ENCODE data around the gene AAMP. TPM values are rescaled to one million over a fixed set of nuclear protein-coding genes. Genes with fewer than 3 reads are reported as not detected.
"Not testable (repeated sequence)": the region's sequence is repeated elsewhere in the genome, so short reads cannot be mapped to it uniquely, and the experiment has no call there.

Gene AAMP
- total RNA-seq, 5 donors from 2014 or later (not counting 1 experiment from before 2014, with no cell fraction given), result 46.2 to 71.3 (median 67.4) TPM

DNA sequence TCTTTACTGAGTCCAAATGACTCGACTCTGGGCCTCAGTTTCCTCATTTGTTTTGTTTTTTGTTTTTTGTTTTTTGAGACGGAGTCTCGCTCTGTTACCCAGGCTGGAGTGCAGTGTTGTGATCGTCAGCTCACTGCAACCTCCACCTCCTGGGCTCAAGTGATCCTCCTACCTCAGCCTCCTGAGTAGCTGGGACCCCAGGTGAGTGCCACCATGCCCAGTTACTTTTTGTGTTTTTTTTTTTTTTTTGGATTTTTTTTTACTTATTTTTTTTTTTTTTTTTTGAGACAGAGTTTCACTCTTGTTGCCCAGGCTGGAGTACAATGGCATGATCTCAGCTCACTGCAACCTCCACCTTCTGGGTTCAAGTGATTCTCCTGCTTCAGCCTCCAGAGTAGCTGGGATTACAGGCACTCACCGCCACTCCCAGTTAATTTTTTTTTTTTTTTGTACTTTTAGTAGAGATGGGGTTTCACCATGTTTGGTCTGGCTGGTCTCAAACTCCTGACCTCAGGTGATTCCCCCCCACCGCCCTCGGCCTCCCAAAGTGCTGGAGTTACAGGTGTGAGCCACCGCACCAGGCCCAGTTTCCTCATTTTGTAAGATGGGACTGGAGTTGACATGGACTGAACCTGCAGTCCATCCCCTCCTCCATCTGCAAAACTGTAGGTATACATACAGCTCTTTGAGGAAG, 3.4 kb upstream of the AAMP start:
- not testable (repeated sequence) for H3K4me3 ChIP-seq (ENCODE audit: control insufficient read depth in 1 of 2, extremely low read depth in 1 of 2, low read length in 1 of 2); H3K27me3 ChIP-seq (replicated peaks in 1 of 2; ENCODE audit: control insufficient read depth in 2 of 2, extremely low read depth in 1 of 2, insufficient read depth in 2 of 2, low read length in 1 of 2); DNase-seq; H3K9me3 ChIP-seq; ATAC-seq (replicated peaks in 1 of 4); H3K9me3 Mint-ChIP-seq; H3K27me3 Mint-ChIP-seq; H3K4me3 Mint-ChIP-seq
- peak overlapping the region; percentile 64 to 82 for H3K27ac Mint-ChIP-seq
- ChIA-PET CTCF (interaction anchor here (0.6 to 6.4 kb wide), 22 partner anchors 12 to 414 kb away, joined by 3 to 54 read pairs (median 6); partner anchors contain the start of genes CATIP (in 2 of the 2) and TMBIM1 (in 1 of the 2)), POLR2A (interaction anchor here (0.5 to 3.3 kb wide), 6 partner anchors 12 to 90 kb away, joined by 3 to 10 read pairs (median 4); no protein-coding TSS in a partner anchor)
- peaks cover 9 to 55% of the 10 kb centered on the region in 2 donors for H3K36me3 ChIP-seq (ENCODE audit: control insufficient read depth in 2 of 2, extremely low read depth in 1 of 2, insufficient read depth in 1 of 2, low read length in 1 of 2)
- H3K4me1 ChIP-seq (ENCODE audit: control insufficient read depth in 1 of 2, extremely low read depth in 1 of 2, insufficient read depth in 2 of 2, low read length in 2 of 2), result peaks cover 18 to 40% of the 10 kb centered on the region in 2 experiments
- 94% methylated on average over 2 of the region's 8 CpGs for WGBS (ENCODE audit: insufficient coverage)
- H3K4me1 Mint-ChIP-seq, result peaks cover 37 to 57% (median 46%) of the 10 kb centered on the region in 3 donors
- H3K36me3 Mint-ChIP-seq, result peaks cover 35% of the 10 kb centered on the region
- H3K27ac ChIP-seq (ENCODE audit: low read length), result peak overlapping the region; percentile 43

DNA sequence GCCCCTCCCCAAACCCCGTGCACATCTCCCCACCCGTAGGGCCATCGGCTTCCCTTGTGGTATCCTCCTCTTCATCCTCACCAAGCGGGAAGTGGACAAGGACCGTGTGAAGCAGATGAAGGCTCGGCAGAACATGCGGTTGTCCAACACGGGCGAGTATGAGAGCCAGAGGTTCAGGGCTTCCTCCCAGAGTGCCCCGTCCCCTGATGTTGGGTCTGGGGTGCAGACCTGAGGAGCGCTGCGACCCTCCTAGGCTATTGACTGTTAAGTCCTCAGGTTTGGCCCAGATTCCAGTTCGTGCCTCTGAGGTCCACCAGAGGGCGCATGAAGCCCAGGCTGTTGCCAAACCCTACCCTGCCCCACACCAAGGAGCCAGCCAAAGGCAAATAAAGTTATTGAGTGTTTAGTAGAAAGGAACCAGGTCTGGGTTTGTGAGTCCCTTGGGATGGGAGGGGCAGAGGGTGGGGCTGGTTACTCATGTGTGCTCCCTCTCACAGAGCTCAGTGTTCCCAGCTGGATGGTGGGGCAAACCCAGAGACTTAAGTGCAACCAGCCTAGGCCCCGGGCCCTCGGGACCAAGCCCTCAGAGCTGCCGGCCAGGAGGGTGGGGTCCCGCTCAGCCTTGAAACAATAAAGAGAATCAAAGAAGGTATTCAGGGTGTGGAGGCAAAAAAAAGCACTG, 2.7 kb upstream of the AAMP start:
- Histone ChIP-seq H3K27me3 (replicated peaks in 1 of 2; ENCODE audit: control insufficient read depth in 2 of 2, extremely low read depth in 1 of 2, insufficient read depth in 2 of 2, low read length in 1 of 2) (no peaks in the 10 kb centered on the region), H3K4me3 (ENCODE audit: control insufficient read depth in 1 of 2, extremely low read depth in 1 of 2, low read length in 1 of 2) (no peak overlapping the region), H3K9me3 (no peaks in the 10 kb centered on the region), H3K4me1 (ENCODE audit: control insufficient read depth in 1 of 2, extremely low read depth in 1 of 2, insufficient read depth in 2 of 2, low read length in 2 of 2) (peaks cover 18 to 42% of the 10 kb centered on the region in 2 experiments), H3K36me3 (ENCODE audit: control insufficient read depth in 2 of 2, extremely low read depth in 1 of 2, insufficient read depth in 1 of 2, low read length in 1 of 2) (peaks cover 9 to 49% of the 10 kb centered on the region in 2 donors), H3K27ac (ENCODE audit: low read length) (peak overlapping the region; percentile 43)
- H3K27ac Mint-ChIP-seq, result peak overlapping the region; percentile 57 to 92
- DNase-seq (peak; percentile 63 to 89 (median 75)), ATAC-seq (replicated peaks in 1 of 4) (peak; percentile 9 to 22 (median 16))
- peaks cover 37 to 56% (median 47%) of the 10 kb centered on the region in 3 donors for H3K4me1 Mint-ChIP-seq
- ChIA-PET POLR2A (interaction anchor here (0.5 to 3.3 kb wide), 4 partner anchors 14 to 52 kb away, joined by 3 to 10 read pairs (median 4); no protein-coding TSS in a partner anchor), CTCF (interaction anchor here (0.6 to 6.4 kb wide), 25 partner anchors 9 to 575 kb away, joined by 3 to 54 read pairs (median 6); partner anchors contain the start of genes CATIP (in 2 of the 2) and TMBIM1 (in 1 of the 2))
- no peaks in the 10 kb centered on the region for H3K27me3 Mint-ChIP-seq
- WGBS (ENCODE audit: insufficient coverage), result 59% methylated on average over 13 of the region's 18 CpGs
- peak overlapping the region; percentile 31 to 95 (median 92) for H3K4me3 Mint-ChIP-seq
- no peaks in the 10 kb centered on the region for H3K9me3 Mint-ChIP-seq
- H3K36me3 Mint-ChIP-seq, result peaks cover 35% of the 10 kb centered on the region

DNA sequence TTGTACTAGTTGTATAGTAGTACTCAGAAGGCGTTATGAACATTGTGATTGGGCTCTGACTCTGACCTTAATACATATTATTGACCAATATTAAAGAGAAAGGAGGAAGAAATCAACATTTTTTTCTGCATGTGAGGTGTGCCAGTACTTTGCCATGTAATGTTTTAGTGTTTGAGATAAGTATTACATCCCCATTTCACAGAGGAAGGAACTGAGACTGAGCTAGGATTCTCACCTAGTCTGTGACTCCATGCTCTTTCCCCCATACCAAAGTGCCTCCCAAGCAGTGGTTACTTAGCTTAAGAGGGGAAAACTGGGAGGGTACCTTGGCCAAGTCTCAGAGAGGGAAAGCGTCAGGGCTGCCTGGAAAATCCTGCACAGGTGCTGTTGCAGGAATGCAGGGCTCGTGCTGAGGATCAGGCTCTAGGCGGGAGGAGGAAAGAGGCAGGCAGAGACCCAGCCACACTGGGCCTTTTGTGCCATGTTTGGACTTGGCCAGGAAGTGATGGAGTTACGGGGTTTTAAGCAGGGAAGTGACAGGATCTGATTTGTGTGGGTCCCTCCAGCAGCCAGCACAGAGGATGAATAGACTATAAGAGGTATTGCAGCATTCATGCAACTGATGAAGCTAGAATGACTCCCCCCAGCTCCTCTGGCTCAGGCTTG, 2.1 kb upstream of the AAMP start:
- Histone ChIP-seq H3K27ac (ENCODE audit: low read length) (peak overlapping the region; percentile 43), H3K4me3 (ENCODE audit: control insufficient read depth in 1 of 2, extremely low read depth in 1 of 2, low read length in 1 of 2) (no peak overlapping the region), H3K9me3 (no peaks in the 10 kb centered on the region), H3K27me3 (replicated peaks in 1 of 2; ENCODE audit: control insufficient read depth in 2 of 2, extremely low read depth in 1 of 2, insufficient read depth in 2 of 2, low read length in 1 of 2) (no peaks in the 10 kb centered on the region), H3K4me1 (ENCODE audit: control insufficient read depth in 1 of 2, extremely low read depth in 1 of 2, insufficient read depth in 2 of 2, low read length in 2 of 2) (peaks cover 18 to 45% of the 10 kb centered on the region in 2 experiments), H3K36me3 (ENCODE audit: control insufficient read depth in 2 of 2, extremely low read depth in 1 of 2, insufficient read depth in 1 of 2, low read length in 1 of 2) (peaks cover 9 to 48% of the 10 kb centered on the region in 2 donors)
- ChIA-PET POLR2A (no interaction called here), CTCF (interaction anchor here (0.6 to 6.4 kb wide), 20 partner anchors 13 to 576 kb away, joined by 3 to 54 read pairs (median 5); partner anchors contain the start of genes CATIP (in 2 of the 2) and TMBIM1 (in 1 of the 2))
- Mint-ChIP-seq H3K4me1 (peaks cover 39 to 58% (median 50%) of the 10 kb centered on the region in 3 donors), H3K27me3 (no peaks in the 10 kb centered on the region), H3K4me3 (peak overlapping the region; percentile 92 to 95 (median 94)), H3K27ac (peak overlapping the region; percentile 87 to 92), H3K9me3 (no peaks in the 10 kb centered on the region), H3K36me3 (peaks cover 36% of the 10 kb centered on the region)
- DNase-seq, result no peak
- WGBS (ENCODE audit: insufficient coverage), result 76% methylated on average over 4 of the region's 5 CpGs
- no peak for ATAC-seq (replicated peaks in 1 of 4)

DNA sequence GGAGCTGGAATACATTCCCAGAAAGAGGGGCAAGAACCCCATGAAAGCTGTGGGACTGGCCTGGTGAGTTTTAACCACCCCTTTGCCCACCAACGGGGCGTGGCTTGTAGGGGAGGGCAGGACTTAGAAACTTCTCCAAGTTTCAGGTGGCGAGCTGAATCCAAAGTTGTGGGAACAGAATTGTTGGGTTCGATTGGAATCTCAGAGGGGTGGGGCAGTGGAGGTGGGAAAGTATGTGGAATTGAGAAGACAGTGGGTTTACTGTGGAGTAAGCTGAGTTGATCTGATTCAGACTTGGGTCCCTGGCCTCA, 1.5 kb upstream of the AAMP start:
- Histone ChIP-seq H3K4me3 (ENCODE audit: control insufficient read depth in 1 of 2, extremely low read depth in 1 of 2, low read length in 1 of 2) (peak overlapping the region in 1 of 2 donors; percentile 96), H3K9me3 (no peaks in the 10 kb centered on the region), H3K27ac (ENCODE audit: low read length) (peak overlapping the region; percentile 13), H3K27me3 (replicated peaks in 1 of 2; ENCODE audit: control insufficient read depth in 2 of 2, extremely low read depth in 1 of 2, insufficient read depth in 2 of 2, low read length in 1 of 2) (no peaks in the 10 kb centered on the region), H3K4me1 (ENCODE audit: control insufficient read depth in 1 of 2, extremely low read depth in 1 of 2, insufficient read depth in 2 of 2, low read length in 2 of 2) (peaks cover 18 to 45% of the 10 kb centered on the region in 2 experiments), H3K36me3 (ENCODE audit: control insufficient read depth in 2 of 2, extremely low read depth in 1 of 2, insufficient read depth in 1 of 2, low read length in 1 of 2) (peaks cover 9 to 48% of the 10 kb centered on the region in 2 donors)
- Mint-ChIP-seq H3K27me3 (no peaks in the 10 kb centered on the region), H3K9me3 (no peaks in the 10 kb centered on the region), H3K4me3 (peak overlapping the region; percentile 92 to 95 (median 94)), H3K4me1 (peaks cover 42 to 57% (median 51%) of the 10 kb centered on the region in 3 donors), H3K27ac (peak overlapping the region; percentile 87 to 92), H3K36me3 (peaks cover 35% of the 10 kb centered on the region)
- ChIA-PET POLR2A (no interaction called here), CTCF (interaction anchor here (0.6 to 6.4 kb wide), 17 partner anchors 14 to 576 kb away, joined by 3 to 54 read pairs (median 6); partner anchors contain the start of genes CATIP (in 2 of the 2) and TMBIM1 (in 1 of the 2))
- WGBS (ENCODE audit: insufficient coverage), result 72% methylated on average over 4 of the region's 4 CpGs
- ATAC-seq (replicated peaks in 1 of 4), result no peak
- DNase-seq, result no peak

DNA sequence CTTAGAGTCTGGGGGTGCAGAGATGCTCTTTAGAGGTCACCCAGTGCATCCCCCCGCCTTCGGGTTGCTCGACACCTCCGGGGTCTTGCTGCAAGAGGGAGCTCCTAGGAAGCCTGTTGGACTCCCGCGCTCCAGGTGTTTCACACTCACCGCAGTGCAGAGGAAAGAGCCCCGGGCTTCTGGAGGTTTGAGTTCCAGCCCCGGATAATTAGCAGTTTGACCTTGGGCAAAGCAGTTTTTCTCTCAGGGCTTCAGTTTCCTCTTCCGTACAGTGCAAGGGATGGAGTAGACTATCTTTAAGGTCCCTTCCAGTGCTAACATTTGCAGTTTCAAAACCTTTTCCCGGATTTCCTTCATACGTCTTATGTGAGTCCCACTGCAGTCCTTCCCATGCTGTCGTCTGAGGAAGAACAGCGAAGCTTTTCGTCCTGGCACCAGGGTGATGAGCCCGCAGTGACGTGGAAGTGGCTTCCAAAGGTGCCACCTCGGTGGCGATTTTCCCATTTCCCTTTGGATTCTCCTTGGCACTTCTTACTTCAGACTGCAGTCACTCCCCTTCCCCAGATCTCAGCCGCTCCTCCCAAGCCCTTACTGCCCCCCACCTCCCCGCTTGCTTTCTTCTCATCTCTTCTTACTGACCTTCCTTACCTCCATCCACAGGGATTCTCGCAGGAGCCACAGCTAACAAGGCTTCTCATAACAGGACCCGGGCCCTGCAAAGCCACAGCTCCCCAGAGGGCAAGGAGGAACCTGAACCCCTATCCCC, 967 bp upstream of the AAMP start:
- peak overlapping the region; percentile 87 to 92 for H3K27ac Mint-ChIP-seq
- ATAC-seq (replicated peaks in 1 of 4), result no peak
- H3K4me1 Mint-ChIP-seq, result peaks cover 42 to 58% (median 52%) of the 10 kb centered on the region in 3 donors
- peaks cover 9 to 48% of the 10 kb centered on the region in 2 donors for H3K36me3 ChIP-seq (ENCODE audit: control insufficient read depth in 2 of 2, extremely low read depth in 1 of 2, insufficient read depth in 1 of 2, low read length in 1 of 2)
- peak overlapping the region; percentile 3 for H3K27ac ChIP-seq (ENCODE audit: low read length)
- CTCF ChIA-PET, result interaction anchor here (0.6 to 6.4 kb wide), 28 partner anchors 13 to 577 kb away, joined by 3 to 54 read pairs (median 5); partner anchors contain the start of genes CATIP (in 2 of the 2), ARPC2 (in 1 of the 2), TMBIM1 (in 1 of the 2) and TTLL4 (in 1 of the 2)
- POLR2A ChIA-PET, result interaction anchor here (0.5 to 1.4 kb wide), 7 partner anchors 16 to 1117 kb away, joined by 3 to 11 read pairs (median 3); partner anchors contain the start of gene DNPEP (in 1 of the 2)
- peaks cover 39% of the 10 kb centered on the region for H3K36me3 Mint-ChIP-seq
- peak overlapping the region; percentile 92 to 95 (median 94) for H3K4me3 Mint-ChIP-seq
- WGBS (ENCODE audit: insufficient coverage), result 10% methylated on average over 19 of the region's 23 CpGs
- peaks cover 18 to 45% of the 10 kb centered on the region in 2 experiments for H3K4me1 ChIP-seq (ENCODE audit: control insufficient read depth in 1 of 2, extremely low read depth in 1 of 2, insufficient read depth in 2 of 2, low read length in 2 of 2)
- no peaks in the 10 kb centered on the region for H3K27me3 ChIP-seq (replicated peaks in 1 of 2; ENCODE audit: control insufficient read depth in 2 of 2, extremely low read depth in 1 of 2, insufficient read depth in 2 of 2, low read length in 1 of 2)
- H3K9me3 Mint-ChIP-seq, result no peaks in the 10 kb centered on the region
- no peaks in the 10 kb centered on the region for H3K27me3 Mint-ChIP-seq
- no peaks in the 10 kb centered on the region for H3K9me3 ChIP-seq
- DNase-seq, result no peak
- peak overlapping the region; percentile 71 to 96 for H3K4me3 ChIP-seq (ENCODE audit: control insufficient read depth in 1 of 2, extremely low read depth in 1 of 2, low read length in 1 of 2)

Data from T-cell (primary cell).